Loucy (cell line): ENCODE results near the gene PRR7.

Source experiments
- H2AFZ ChIP-seq: fragments of 200-600 bp; sonication (generic); 2 replicates; pipeline ENCODE4 v1.6.0; 2016; ENCODE audit warnings: antibody characterized with exemption, mild to moderate bottlenecking, low read length, moderate library complexity
- H3F3A ChIP-seq: fragments of 200-600 bp; 2 replicates; pipeline ENCODE4 v1.6.0; 2016; ENCODE audit warnings: antibody characterized with exemption, low read depth, mild to moderate bottlenecking
- H3K27me3 ChIP-seq: fragments of 200-600 bp; sonication (generic); 2 replicates; pipeline ENCODE4 v1.6.1; 2014; ENCODE audit warnings: low read length, mild to moderate bottlenecking; ENCODE audit not compliant: insufficient read depth, poor library complexity, severe bottlenecking
- H3K36me3 ChIP-seq: fragments of 200-600 bp; sonication (generic); 2 replicates; pipeline ENCODE4 v1.6.1; 2016; ENCODE audit warnings: low read length; ENCODE audit not compliant: insufficient read depth
- H3K4me1 ChIP-seq: fragments of 200-600 bp; sonication (generic); 2 replicates; pipeline ENCODE4 v1.5.1; 2014; ENCODE audit warnings: low read length, mild to moderate bottlenecking; ENCODE audit not compliant: insufficient read depth, poor library complexity, severe bottlenecking
- H3K4me2 ChIP-seq: fragments of 200-600 bp; sonication (generic); 2 replicates; pipeline ENCODE4 v1.6.0; 2014; ENCODE audit warnings: antibody characterized with exemption, low read length, low read depth, mild to moderate bottlenecking; ENCODE audit not compliant: poor library complexity, severe bottlenecking
- H3K4me3 ChIP-seq: fragments of 200-600 bp; sonication (generic); 2 replicates; pipeline ENCODE4 v1.5.1; 2014; ENCODE audit warnings: low read length, mild to moderate bottlenecking, mixed read lengths; ENCODE audit not compliant: poor library complexity, severe bottlenecking
- H3K79me2 ChIP-seq: fragments of 200-600 bp; sonication (generic); 2 replicates; pipeline ENCODE4 v1.6.1; 2014; ENCODE audit warnings: low read length; ENCODE audit not compliant: insufficient read depth
- H3K9ac ChIP-seq: fragments of 200-600 bp; sonication (generic); 2 replicates; pipeline ENCODE4 v1.6.0; 2014; ENCODE audit warnings: mild to moderate bottlenecking, low read depth, low read length, moderate library complexity; ENCODE audit not compliant: poor library complexity, severe bottlenecking
- H3K9me2 ChIP-seq: fragments of 200-600 bp; sonication (generic); replicated peaks from 2 replicates; pipeline ENCODE4 v1.6.1; 2016; ENCODE audit warnings: low read depth, low read length, mixed read lengths
- H3K9me3 ChIP-seq: fragments of 200-600 bp; sonication (generic); 2 replicates; pipeline ENCODE4 v1.6.1; 2014; ENCODE audit warnings: mild to moderate bottlenecking, antibody characterized with exemption, low read length, low read depth; ENCODE audit not compliant: insufficient read depth
- H4K20me1 ChIP-seq: fragments of 200-600 bp; sonication (generic); 2 replicates; pipeline ENCODE4 v1.6.0; 2014; ENCODE audit warnings: antibody characterized with exemption, low read length, mild to moderate bottlenecking; ENCODE audit not compliant: insufficient read depth, poor library complexity, severe bottlenecking
- EZH2phosphoT487 ChIP-seq: fragments of 200-600 bp; IDR thresholded peaks from 2 replicates; pipeline ENCODE4 v1.6.1; 2018; ENCODE audit warnings: antibody characterized with exemption, mild to moderate bottlenecking, moderate library complexity, borderline replicate concordance
- TF ChIP-seq, protein P1 (sequence below): fragments of 200-600 bp; sonication (generic); conservative IDR thresholded peaks from 2 replicates; pipeline ENCODE4 v1.5.1; 2014; ENCODE audit warnings: mild to moderate bottlenecking, antibody characterized with exemption, low read length

PRR7 gene

DNA sequence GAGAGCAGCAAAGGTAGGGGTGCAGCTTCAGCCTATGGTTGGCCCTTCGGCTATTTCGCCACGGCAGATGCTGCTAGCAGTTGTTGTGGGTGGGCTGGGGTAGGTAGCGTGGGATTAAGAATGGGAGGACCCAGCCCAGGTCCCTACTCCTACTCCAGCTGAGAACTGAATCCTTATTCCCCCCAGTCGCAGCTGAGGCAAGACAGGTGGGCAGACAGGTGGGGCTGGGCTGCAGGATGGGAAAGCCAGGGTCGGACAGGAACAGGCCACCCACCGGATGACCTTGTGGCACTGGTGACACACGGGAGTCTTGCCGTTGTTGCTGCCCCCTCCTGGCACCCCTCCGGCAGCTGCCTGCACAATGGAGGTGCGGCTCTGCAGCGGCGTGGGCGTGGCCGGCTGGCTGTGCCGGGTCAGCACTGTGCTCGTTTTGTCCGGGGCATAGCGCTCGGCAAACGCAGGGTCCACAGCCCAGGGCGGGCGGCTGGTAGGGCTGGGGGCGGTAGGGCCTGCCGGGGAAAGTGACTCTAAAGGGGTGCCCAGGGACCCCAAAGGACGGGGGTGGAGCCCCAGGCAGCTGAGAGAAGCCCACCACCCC is 42.6 kb downstream of the PRR7 start:
- Histone ChIP-seq H4K20me1 (peaks cover 4% of the 10 kb centered on the region), H3K4me1 (no peaks in the 10 kb centered on the region), H3F3A (no peaks in the 10 kb centered on the region), H3K4me2 (no peak overlapping the region), H3K36me3 (peaks cover 4% of the 10 kb centered on the region; the same call in 1 of the 2 replicates), H3K27me3 (no peaks in the 10 kb centered on the region), H2AFZ (no peak overlapping the region), H3K4me3 (no peak overlapping the region), H3K9ac (no peak overlapping the region), H3K9me3 (no peaks in the 10 kb centered on the region), H3K79me2 (peaks cover 12% of the 10 kb centered on the region; the same call in 1 of the 2 replicates), H3K9me2 (no peaks in the 10 kb centered on the region)
- TF ChIP-seq, protein P1, sequence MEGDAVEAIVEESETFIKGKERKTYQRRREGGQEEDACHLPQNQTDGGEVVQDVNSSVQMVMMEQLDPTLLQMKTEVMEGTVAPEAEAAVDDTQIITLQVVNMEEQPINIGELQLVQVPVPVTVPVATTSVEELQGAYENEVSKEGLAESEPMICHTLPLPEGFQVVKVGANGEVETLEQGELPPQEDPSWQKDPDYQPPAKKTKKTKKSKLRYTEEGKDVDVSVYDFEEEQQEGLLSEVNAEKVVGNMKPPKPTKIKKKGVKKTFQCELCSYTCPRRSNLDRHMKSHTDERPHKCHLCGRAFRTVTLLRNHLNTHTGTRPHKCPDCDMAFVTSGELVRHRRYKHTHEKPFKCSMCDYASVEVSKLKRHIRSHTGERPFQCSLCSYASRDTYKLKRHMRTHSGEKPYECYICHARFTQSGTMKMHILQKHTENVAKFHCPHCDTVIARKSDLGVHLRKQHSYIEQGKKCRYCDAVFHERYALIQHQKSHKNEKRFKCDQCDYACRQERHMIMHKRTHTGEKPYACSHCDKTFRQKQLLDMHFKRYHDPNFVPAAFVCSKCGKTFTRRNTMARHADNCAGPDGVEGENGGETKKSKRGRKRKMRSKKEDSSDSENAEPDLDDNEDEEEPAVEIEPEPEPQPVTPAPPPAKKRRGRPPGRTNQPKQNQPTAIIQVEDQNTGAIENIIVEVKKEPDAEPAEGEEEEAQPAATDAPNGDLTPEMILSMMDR = no peak
- no peak for TF ChIP-seq EZH2phosphoT487

GRCh38 chr5:177490311-177490991 is 43.8 kb downstream of the PRR7 start:
- peaks cover 4% of the 10 kb centered on the region; the same call in 1 of the 2 replicates for H3K36me3 ChIP-seq
- H3K4me3 ChIP-seq = no peak overlapping the region
- H3K4me2 ChIP-seq = no peak overlapping the region
- H2AFZ ChIP-seq = no peak overlapping the region
- no peak overlapping the region for H3K9ac ChIP-seq
- H3F3A ChIP-seq = no peaks in the 10 kb centered on the region
- no peaks in the 10 kb centered on the region for H3K9me2 ChIP-seq
- peaks cover 9% of the 10 kb centered on the region for H4K20me1 ChIP-seq
- no peaks in the 10 kb centered on the region for H3K9me3 ChIP-seq
- H3K79me2 ChIP-seq = peaks cover 24% of the 10 kb centered on the region; the same call in 1 of the 2 replicates
- H3K4me1 ChIP-seq = peaks cover 5% of the 10 kb centered on the region
- H3K27me3 ChIP-seq = no peaks in the 10 kb centered on the region
- TF ChIP-seq, protein P1 = no peak
- TF ChIP-seq EZH2phosphoT487 = no peak

DNA sequence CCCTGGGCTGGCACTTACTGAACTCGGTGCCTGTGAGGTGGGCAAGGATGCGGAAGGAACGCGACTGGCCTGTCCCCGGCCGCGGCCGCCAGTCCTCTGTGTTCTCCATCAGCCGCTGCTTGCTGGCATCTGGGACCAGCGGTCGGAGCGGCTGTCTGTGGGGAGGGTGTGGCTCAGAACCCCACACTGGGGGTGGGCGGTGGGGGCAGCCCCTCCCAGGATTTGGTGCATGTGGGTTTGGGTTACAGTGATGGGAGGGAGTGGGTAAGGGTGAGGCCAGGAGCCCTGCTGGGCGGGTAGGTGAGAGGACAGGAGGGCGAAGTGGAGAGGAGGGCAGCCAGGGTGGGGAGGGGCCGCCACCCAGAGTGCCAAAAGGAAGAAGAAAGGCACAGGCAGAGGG is 44.4 kb downstream of the PRR7 start:
- peaks cover 28% of the 10 kb centered on the region; the same call in 1 of the 2 replicates for H3K79me2 ChIP-seq
- H2AFZ ChIP-seq = no peak overlapping the region
- H4K20me1 ChIP-seq = peaks cover 13% of the 10 kb centered on the region
- peaks cover 5% of the 10 kb centered on the region for H3K4me1 ChIP-seq
- H3K9ac ChIP-seq = no peak overlapping the region
- no peaks in the 10 kb centered on the region for H3F3A ChIP-seq
- no peak overlapping the region for H3K4me3 ChIP-seq
- H3K36me3 ChIP-seq = peaks cover 4% of the 10 kb centered on the region; the same call in 1 of the 2 replicates
- H3K9me3 ChIP-seq = no peaks in the 10 kb centered on the region
- no peaks in the 10 kb centered on the region for H3K9me2 ChIP-seq
- H3K4me2 ChIP-seq = no peak overlapping the region
- H3K27me3 ChIP-seq = no peaks in the 10 kb centered on the region
- TF ChIP-seq EZH2phosphoT487 = no peak
- TF ChIP-seq, protein P1 = no peak
